H1 (cell line): ENCODE results near the gene YWHAG. TPM values are rescaled to one million over a fixed set of nuclear protein-coding genes. Genes with fewer than 3 reads are reported as not detected.

Experiments used
- CTCF ChIA-PET: fragments of 300-600 bp; sonication (Branson Sonifier 250); formaldehyde crosslinking; loops from one replicate; lab custom pipeline; 2021; ENCODE audit not compliant: partially characterized antibody; lab: Charles Lee
- POLR2A ChIA-PET: fragments of 300-600 bp; sonication (Branson Sonifier 250); formaldehyde crosslinking; loops from one replicate; lab custom pipeline; 2021; ENCODE audit warnings: inconsistent platforms; ENCODE audit not compliant: partially characterized antibody; lab: Charles Lee
- DNase-seq, 2 experiments: peaks; one replicate each; pipeline versions ENCODE4 v3.0.0 to v3.0.0-alpha.2; 2010 to 2022; ENCODE audit warnings: low spot score in 2 of 2, low read depth in 1 of 2, mixed read lengths in 1 of 2
- FAIRE-seq: peaks from 2 replicates; lab custom pipeline; 2011; peaks lifted over from hg19 to GRCh38; lab: Jason Lieb, UNC
- H2AFZ ChIP-seq: 2 replicates; pipeline ENCODE4 v1.8.1; 2012; ENCODE audit warnings: low read length, inconsistent platforms
- H2AK5ac ChIP-seq: 2 replicates; pipeline ENCODE4 v1.6.1; 2013; ENCODE audit warnings: low read depth, low read length
- H2BK120ac ChIP-seq: replicated peaks from 2 replicates; pipeline ENCODE3; 2013; ENCODE audit warnings: low read depth, low read length, inconsistent platforms
- H2BK12ac ChIP-seq: 2 replicates; pipeline ENCODE4 v1.6.1; 2013; ENCODE audit warnings: low read depth, low read length
- H2BK15ac ChIP-seq: 2 replicates; pipeline ENCODE4 v1.6.1; 2013; ENCODE audit warnings: low read length
- H2BK20ac ChIP-seq: 2 replicates; pipeline ENCODE4 v1.6.1; 2013; ENCODE audit warnings: low read length
- H2BK5ac ChIP-seq: 2 replicates; pipeline ENCODE4 v1.6.1; 2013; ENCODE audit warnings: low read depth, low read length
- H3K14ac ChIP-seq: 2 replicates; pipeline ENCODE4 v1.6.1; 2013; ENCODE audit warnings: inconsistent platforms; ENCODE audit not compliant: insufficient read length
- H3K18ac ChIP-seq: 2 replicates; pipeline ENCODE4 v1.6.1; 2013; ENCODE audit warnings: low read length; ENCODE audit errors: extremely low read depth
- H3K23ac ChIP-seq: 2 replicates; pipeline ENCODE4 v1.6.1; 2013; ENCODE audit warnings: inconsistent platforms; ENCODE audit not compliant: insufficient read length
- H3K23me2 ChIP-seq: 2 replicates; pipeline ENCODE4 v1.6.1; 2013; ENCODE audit warnings: low read depth, low read length
- H3K27ac ChIP-seq: 2 replicates; pipeline ENCODE4 v1.6.1; 2011; ENCODE audit warnings: low read depth, low read length, inconsistent platforms
- H3K27me3 ChIP-seq, 4 experiments: replicated peaks in 1 of 4; 1 replicate in 1 of 4; 2 replicates in 3 of 4; pipeline versions ENCODE4 v1.6.1 to v1.8.1; 2011 to 2013; ENCODE audit warnings: low read length in 3 of 4, mild to moderate bottlenecking in 3 of 4, inconsistent platforms in 2 of 4, mixed read lengths in 2 of 4, moderate library complexity in 1 of 4; ENCODE audit not compliant: control insufficient read depth in 3 of 4, insufficient read depth in 3 of 4; ENCODE audit errors: extremely low read depth in 1 of 4
- H3K36me3 ChIP-seq, 4 experiments: 2 replicates each; pipeline versions ENCODE4 v1.6.1 to v1.8.1; 2011 to 2013; ENCODE audit warnings: mild to moderate bottlenecking in 4 of 4, low read length in 3 of 4, moderate library complexity in 2 of 4, control low read depth in 1 of 4, inconsistent platforms in 1 of 4; ENCODE audit not compliant: insufficient read depth in 4 of 4, control insufficient read depth in 2 of 4
- H3K4ac ChIP-seq: replicated peaks from 2 replicates; pipeline ENCODE3; 2013; ENCODE audit warnings: low read length, low read depth, mixed read lengths, inconsistent platforms; ENCODE audit not compliant: insufficient read length
- H3K4me1 ChIP-seq, 4 experiments: replicated peaks in 1 of 4; 1 replicate in 1 of 4; 2 replicates in 3 of 4; pipeline versions ENCODE4 v1.6.1 to v1.8.1; 2011 to 2013; ENCODE audit warnings: low read length in 3 of 4, inconsistent platforms in 2 of 4, mixed read lengths in 1 of 4; ENCODE audit not compliant: insufficient read depth in 4 of 4, control insufficient read depth in 3 of 4
- H3K4me2 ChIP-seq, 2 experiments: 2 replicates each; pipeline versions ENCODE4 v1.6.1 to v1.8.1; 2011 to 2013; ENCODE audit warnings: low read depth in 2 of 2, low read length in 2 of 2, control low read depth in 1 of 2, inconsistent platforms in 1 of 2, mild to moderate bottlenecking in 1 of 2; ENCODE audit not compliant: insufficient read depth in 1 of 2
- H3K4me3 ChIP-seq, 4 experiments: fragments of 200-600, 300-600 bp in 1 of 4; sonication (generic), shearing (Covaris generic), sonication (Bioruptor Twin) in 1 of 4; 2 replicates each; pipeline versions ENCODE4 v1.5.1 to v1.8.1; 2011 to 2016; ENCODE audit warnings: low read length in 4 of 4, low read depth in 3 of 4, control low read depth in 2 of 4, inconsistent platforms in 2 of 4, mild to moderate bottlenecking in 2 of 4, mixed read lengths in 1 of 4, moderate library complexity in 1 of 4; ENCODE audit not compliant: insufficient read depth in 2 of 4; ENCODE audit errors: extremely low read depth in 1 of 4
- H3K56ac ChIP-seq: replicated peaks from 2 replicates; pipeline ENCODE3; 2013; ENCODE audit warnings: low read depth, mild to moderate bottlenecking, mixed read lengths, low read length, inconsistent platforms; ENCODE audit not compliant: insufficient read length
- H3K79me1 ChIP-seq: 2 replicates; pipeline ENCODE4 v1.6.1; 2013; ENCODE audit warnings: low read depth, low read length, control low read depth
- H3K79me2 ChIP-seq, 2 experiments: 2 replicates each; pipeline versions ENCODE4 v1.6.1 to v1.8.1; 2012 to 2013; ENCODE audit warnings: low read length in 2 of 2, mild to moderate bottlenecking in 2 of 2, inconsistent platforms in 1 of 2; ENCODE audit not compliant: insufficient read depth in 2 of 2, control insufficient read depth in 1 of 2
- H3K9ac ChIP-seq, 4 experiments: replicated peaks in 1 of 4; 1 replicate in 1 of 4; 2 replicates in 3 of 4; pipeline versions ENCODE4 v1.6.1 to v1.8.1; 2011 to 2013; ENCODE audit warnings: low read depth in 3 of 4, low read length in 3 of 4, control low read depth in 2 of 4, mild to moderate bottlenecking in 2 of 4, moderate library complexity in 2 of 4, inconsistent platforms in 1 of 4; ENCODE audit errors: extremely low read depth in 1 of 4
- H3K9me3 ChIP-seq, 2 experiments: 2 replicates each; pipeline versions ENCODE4 v1.6.1 to v1.8.1; 2012 to 2013; ENCODE audit warnings: mild to moderate bottlenecking in 2 of 2, moderate library complexity in 2 of 2, control low read depth in 1 of 2, inconsistent platforms in 1 of 2, low read depth in 1 of 2, low read length in 1 of 2, mixed read lengths in 1 of 2; ENCODE audit not compliant: insufficient read depth in 2 of 2
- H4K20me1 ChIP-seq, 2 experiments: replicated peaks in 1 of 2; 2 replicates each; pipeline versions ENCODE3 to v1.8.1; 2011 to 2013; ENCODE audit warnings: inconsistent platforms in 2 of 2, low read length in 2 of 2, mild to moderate bottlenecking in 1 of 2; ENCODE audit not compliant: insufficient read depth in 2 of 2, control insufficient read depth in 1 of 2
- H4K5ac ChIP-seq: 2 replicates; pipeline ENCODE4 v1.6.1; 2013; ENCODE audit warnings: low read length, low read depth, mixed read lengths, inconsistent platforms; ENCODE audit not compliant: insufficient read length
- H4K8ac ChIP-seq: 2 replicates; pipeline ENCODE4 v1.8.0; 2013; ENCODE audit warnings: mild to moderate bottlenecking, moderate library complexity, low read length, inconsistent platforms; ENCODE audit not compliant: insufficient read depth; ENCODE audit errors: extremely low read depth
- H4K91ac ChIP-seq: replicated peaks from 2 replicates; pipeline ENCODE3; 2013; ENCODE audit warnings: low read length, mixed read lengths, inconsistent platforms; ENCODE audit not compliant: insufficient read length
- ATF2 ChIP-seq: IDR thresholded peaks from 2 replicates; pipeline ENCODE4 v1.6.1; 2012; ENCODE audit warnings: low read length, inconsistent platforms
- CBX8 ChIP-seq: fragments of 300-800, 300-1000 bp; sonication (generic); IDR thresholded peaks from 2 replicates; pipeline ENCODE4 v1.7.1; 2016; ENCODE audit warnings: low read depth, low read length, borderline replicate concordance
- CHD1 ChIP-seq: IDR thresholded peaks from 2 replicates; pipeline ENCODE4 v1.6.1; 2012; ENCODE audit warnings: low read depth, low read length, improper control_type of control experiment
- CREB1 ChIP-seq: IDR thresholded peaks from 2 replicates; pipeline ENCODE4 v1.6.1; 2012; ENCODE audit warnings: inconsistent platforms
- HDAC6 ChIP-seq: IDR thresholded peaks from one replicate; pipeline ENCODE4 v1.7.1; 2012; ENCODE audit warnings: low read depth, mild to moderate bottlenecking, inconsistent platforms, low read length, moderate library complexity
- MAX ChIP-seq: IDR thresholded peaks from 2 replicates; pipeline ENCODE4 v1.6.1; 2012; ENCODE audit warnings: inconsistent platforms
- SIX5 ChIP-seq: IDR thresholded peaks from 2 replicates; pipeline ENCODE4 v1.6.1; 2011; ENCODE audit warnings: mild to moderate bottlenecking, low read depth, low read length
- SP1 ChIP-seq: IDR thresholded peaks from 2 replicates; pipeline ENCODE4 v1.6.1; 2011; ENCODE audit warnings: low read depth, low read length
- SRF ChIP-seq: IDR thresholded peaks from 2 replicates; pipeline ENCODE4 v1.6.1; 2011; ENCODE audit warnings: mild to moderate bottlenecking, low read depth, low read length, moderate library complexity
- TAF1 ChIP-seq: IDR thresholded peaks from 2 replicates; pipeline ENCODE4 v1.6.1; 2011; ENCODE audit warnings: mild to moderate bottlenecking, low read depth, low read length
- whole genome bisulfite sequencing, 2 experiments: shearing (Covaris generic) in 1 of 2; methylation state at CpG; one replicate each; pipeline versions ENCODE4 v1.1.6 to v1.1.7; 2013 to 2015; ENCODE audit warnings: low lambda C conversion rate in 2 of 2, mixed read lengths in 2 of 2, inconsistent platforms in 1 of 2, low coverage in 1 of 2, missing lambda C conversion rate in 1 of 2; ENCODE audit not compliant: insufficient replicate concordance in 2 of 2, insufficient coverage in 1 of 2, insufficient read length in 1 of 2; ENCODE audit errors: extremely low coverage in 1 of 2, missing lambda C conversion rate in 1 of 2; 5-methylcytosine and 5-hydroxymethylcytosine counted together
- polyA plus RNA-seq, 7 experiments: library from polyadenylated mRNA; depleted of rRNA in 3 of 7; stranded (reverse) in 5 of 7; unstranded in 2 of 7; fragments of >200 nt in 5 of 7; fragments of 200-250 nt in 2 of 7; gene quantifications; 1 replicate in 5 of 7; 2 replicates in 1 of 7; 4 replicates in 1 of 7; pipeline versions ENCODE4 v1.2.1 to v1.2.3, GENCODE V29; 2011 to 2013; ENCODE audit warnings: missing spikeins in 2 of 7, mixed read lengths in 2 of 7
- total RNA-seq: library from RNA; stranded (reverse); fragmentation: NEBNext Ultra II Directional; extraction: Animal tissue kit (Norgen Biotek cat#: 25700); gene quantifications from 2 replicates; pipeline ENCODE4 v1.2.1, GENCODE V29; 2021

Gene YWHAG
- total and polyA plus RNA-seq, 2 of the 8 experiments (the other 6 are each of a cell fraction or from before 2014, with no cell fraction given) = 57.2 to 241 TPM

- Histone ChIP-seq H3K14ac (no peak overlapping the region), H3K23ac (no peak overlapping the region), H3K18ac (peak overlapping the region; percentile 5; the same call in 1 of the 2 replicates), H3K4me1 (peaks cover 0 to 18% (median 10%) of the 10 kb centered on the region in 4 experiments; a peak in 6 of 7 replicates), H3K79me1 (no peaks in the 10 kb centered on the region), H3K27me3 (no peaks in the 10 kb centered on the region), H2BK120ac (no peak overlapping the region), H3K23me2 (no peaks in the 10 kb centered on the region; the same call in 1 of the 2 replicates), H4K8ac (peak overlapping the region; percentile 62), H2BK20ac (peak overlapping the region; percentile 72; the same call in 1 of the 2 replicates), H4K20me1 (no peaks in the 10 kb centered on the region), H2BK5ac (peak overlapping the region; percentile 71; the same call in 1 of the 2 replicates), H2BK15ac (peak overlapping the region; percentile 100; the same call in 1 of the 2 replicates), H3K9me3 (no peaks in the 10 kb centered on the region), H3K4me2 (peak overlapping the region in 1 of 2 experiments; percentile 6; a peak in 2 of 4 replicates), H3K79me2 (no peaks in the 10 kb centered on the region), H3K36me3 (no peaks in the 10 kb centered on the region), H2BK12ac (peak overlapping the region; percentile 27; the same call in 1 of the 2 replicates), H3K56ac (peak overlapping the region; percentile 12), H3K9ac (no peak overlapping the region), H3K4me3 (0 out of 8 replicates have a peak overlapping the region, but pooled peaks of 1 of the 4 experiments have one; percentile 12), H3K27ac (no peak overlapping the region), H2AFZ (no peak overlapping the region), H3K4ac (peak overlapping the region; percentile 80), H4K5ac (no peak overlapping the region), H2AK5ac (0 out of 2 replicates have a peak overlapping the region, but pooled peaks have one; percentile 59), H4K91ac (peak overlapping the region; percentile 75)
- WGBS, 2 experiments = 46% methylated on average over 18 of the region's 20 CpGs; no CpG with 5 or more reads in 1 of the 2 experiments
- ChIA-PET POLR2A (interaction anchor here (0.7 to 1.7 kb wide), 7 partner anchors 9 to 26 kb away, joined by 3 to 4 read pairs (median 3); no protein-coding TSS in a partner anchor), CTCF (interaction anchor here (0.7 to 19.4 kb wide), 4 partner anchors 12 to 31 kb away, joined by 3 to 426 read pairs (median 6); partner anchors contain the start of gene HSPB1)
- FAIRE-seq (no peak), DNase-seq (peak in 1 of 2 experiments; percentile 87)
- TF ChIP-seq CHD1 (no peak), SRF (no peak), SP1 (0 out of 2 replicates have a peak, but pooled peaks have one; percentile 16), HDAC6 (no peak), MAX (peak; percentile 43; the same call in 1 of the 2 replicates), TAF1 (0 out of 2 replicates have a peak, but pooled peaks have one; percentile 33), ATF2 (no peak), CREB1 (peak; percentile 74), SIX5 (no peak), CBX8 (no peak)
Measured at GRCh38 chr7:76294344-76295024, 64.3 kb downstream of the YWHAG start.
